ENCODE results near the gene UGT1A10.
"Not testable (repeated sequence)": the region's sequence is repeated elsewhere in the genome, so short reads cannot be mapped to it uniquely, and the experiment has no call there.

UGT1A10 gene

GRCh38 chr2:233651430-233651829 is 15.2 kb downstream of the UGT1A10 start:
- DNase-seq, result no peak
- intact Hi-C loops (cut with DNase I), result no loop called here

- DNase-seq, result no peak
- intact Hi-C loops (cut with DNase I), result no loop called here
Measured at GRCh38 chr2:233654501-233654900, 18.3 kb downstream of the UGT1A10 start.

GRCh38 chr2:233655043-233655442 is 18.8 kb downstream of the UGT1A10 start:
- DNase-seq, result no peak
- intact Hi-C loops (cut with DNase I), result no loop called here

- DNase-seq; intact Hi-C loops (cut with DNase I): not testable (repeated sequence)
Measured at GRCh38 chr2:233655943-233656342, 19.7 kb downstream of the UGT1A10 start.

GRCh38 chr2:233656443-233656842 is 20.2 kb downstream of the UGT1A10 start:
- intact Hi-C loops (cut with DNase I), result no loop called here
- no peak for DNase-seq

GRCh38 chr2:233658610-233659009 is 22.4 kb downstream of the UGT1A10 start:
- intact Hi-C loops (cut with DNase I), result no loop called here
- DNase-seq, result no peak

- intact Hi-C loops (cut with DNase I), result no loop called here
- no peak for DNase-seq
Measured at GRCh38 chr2:233663911-233664310, 27.7 kb downstream of the UGT1A10 start.

GRCh38 chr2:233668605-233669260 is 32.5 kb downstream of the UGT1A10 start:
- no peak for DNase-seq
- intact Hi-C loops (cut with DNase I), result no loop called here

- intact Hi-C loops (cut with DNase I), result no loop called here
- no peak for DNase-seq
Measured at GRCh38 chr2:233671290-233672161, 35.3 kb downstream of the UGT1A10 start, which contains the start of gene UGT1A9. TSS of gene UGT1A9 (plus strand) at chr2:233671898. CDS start at chr2:233671935, 37 bp downstream.

GRCh38 chr2:233672886-233673285 is 36.6 kb downstream of the UGT1A10 start:
- intact Hi-C loops (cut with DNase I), result no loop called here
- DNase-seq, result no peak

- no peak for DNase-seq
- intact Hi-C loops (cut with DNase I), result no loop called here
Measured at GRCh38 chr2:233673896-233674295, 37.6 kb downstream of the UGT1A10 start.

GRCh38 chr2:233674314-233674713 is 38.1 kb downstream of the UGT1A10 start:
- intact Hi-C loops (cut with DNase I), result no loop called here
- no peak for DNase-seq

- DNase-seq, result no peak
- intact Hi-C loops (cut with DNase I), result no loop called here
Measured at GRCh38 chr2:233674995-233675394, 38.7 kb downstream of the UGT1A10 start.

GRCh38 chr2:233676046-233676445 is 39.8 kb downstream of the UGT1A10 start:
- intact Hi-C loops (cut with DNase I), result no loop called here

GRCh38 chr2:233679196-233679595 is 42.9 kb downstream of the UGT1A10 start:
- intact Hi-C loops (cut with DNase I), result no loop called here
- no peak for DNase-seq

More at GRCh38 chr2:233676046-233676445, 39.8 kb downstream of the UGT1A10 start:
- no peak for DNase-seq

GRCh38 chr2:233680361-233681045 is 44.3 kb downstream of the UGT1A10 start:
- intact Hi-C loops (cut with DNase I), result no loop called here
- DNase-seq, result no peak

GRCh38 chr2:233681521-233682099 is 45.4 kb downstream of the UGT1A10 start, which contains the start of gene UGT1A7:
TSS of gene UGT1A7 (plus strand) at chr2:233681901. CDS start at chr2:233681938, 37 bp downstream.
- intact Hi-C loops (cut with DNase I), result no loop called here
- no peak for DNase-seq

- intact Hi-C loops (cut with DNase I), result no loop called here
- no peak for DNase-seq
Measured at GRCh38 chr2:233684640-233685039, 48.4 kb downstream of the UGT1A10 start.

GRCh38 chr2:233686928-233687327 is 50.7 kb downstream of the UGT1A10 start:
- intact Hi-C loops (cut with DNase I), result no loop called here
- DNase-seq, result no peak
